HepG2 (cell line): ENCODE results near the gene IER2. TPM values are rescaled to one million over a fixed set of nuclear protein-coding genes. Genes with fewer than 3 reads are reported as not detected.

Experiments used
- EP300 ChIP-seq, 3 experiments: sonication (generic) in 1 of 3; formaldehyde crosslinking in 1 of 3; IDR thresholded peaks; 2 replicates each; pipeline versions ENCODE4 v1.5.1 to v1.6.1; 2011 to 2020; ENCODE audit warnings: low read depth in 2 of 3, low read length in 2 of 3, borderline replicate concordance in 1 of 3, improper control_type of control experiment in 1 of 3, mild to moderate bottlenecking in 1 of 3, missing genetic modification reagents in 1 of 3, moderate library complexity in 1 of 3
- ETV5 ChIP-seq: IDR thresholded peaks from 2 replicates; pipeline ENCODE4 v1.6.1; 2018; ENCODE audit warnings: missing biosample characterization, missing genetic modification reagents, inconsistent platforms, borderline replicate concordance
- FOXK1 ChIP-seq: sonication (generic); formaldehyde crosslinking; IDR thresholded peaks from 2 replicates; pipeline ENCODE4 v1.4.0; 2020; ENCODE audit warnings: low read depth, missing genetic modification reagents, borderline replicate concordance
- GABPA ChIP-seq, 2 experiments: IDR thresholded peaks; 2 replicates each; pipeline ENCODE4 v1.6.1; 2011 to 2016; ENCODE audit warnings: low read depth in 2 of 2, low read length in 1 of 2, missing biosample characterization in 1 of 2, missing genetic modification characterization in 1 of 2
- HNRNPH1 ChIP-seq: fragments of 200-400 bp; formaldehyde crosslinking; optimal IDR thresholded peaks from 2 replicates; pipeline ENCODE3; 2017; ENCODE audit warnings: mild to moderate bottlenecking, low read depth, low read length
- HNRNPK ChIP-seq: fragments of 200-400 bp; formaldehyde crosslinking; IDR thresholded peaks from 2 replicates; pipeline ENCODE4 v1.6.1; 2018; ENCODE audit warnings: low read length, low read depth, moderate library complexity, mild to moderate bottlenecking; ENCODE audit not compliant: poor library complexity, severe bottlenecking
- KLF9 ChIP-seq: IDR thresholded peaks from 2 replicates; pipeline ENCODE4 v1.6.1; 2016; ENCODE audit warnings: low read depth
- KMT2A ChIP-seq: sonication (generic); formaldehyde crosslinking; IDR thresholded peaks from 2 replicates; pipeline ENCODE4 v1.4.0; 2020; ENCODE audit warnings: missing genetic modification reagents
- MAFG ChIP-seq: sonication (generic); formaldehyde crosslinking; IDR thresholded peaks from 2 replicates; pipeline ENCODE4 v1.5.1; 2020; ENCODE audit warnings: mild to moderate bottlenecking, missing genetic modification reagents
- MEIS1 ChIP-seq: sonication (generic); formaldehyde crosslinking; IDR thresholded peaks from 2 replicates; pipeline ENCODE4 v1.9.0; 2021; ENCODE audit warnings: mild to moderate bottlenecking, missing genetic modification reagents, moderate library complexity, borderline replicate concordance
- NFATC3 ChIP-seq: sonication (generic); formaldehyde crosslinking; IDR thresholded peaks from 2 replicates; pipeline ENCODE4 v1.5.1; 2020; ENCODE audit warnings: mild to moderate bottlenecking, missing genetic modification reagents
- NKX3-1 ChIP-seq: sonication (generic); formaldehyde crosslinking; IDR thresholded peaks from 2 replicates; pipeline ENCODE4 v1.5.0; 2020; ENCODE audit warnings: missing genetic modification reagents
- NR2F2 ChIP-seq: IDR thresholded peaks from 2 replicates; pipeline ENCODE4 v1.6.1; 2012; ENCODE audit warnings: low read depth, inconsistent platforms, borderline replicate concordance
- RBFOX2 ChIP-seq: fragments of 200-400 bp; formaldehyde crosslinking; IDR thresholded peaks from 2 replicates; pipeline ENCODE4 v1.6.1; 2017; ENCODE audit warnings: low read depth, mild to moderate bottlenecking, low read length
- SETDB1 ChIP-seq: sonication (generic); formaldehyde crosslinking; IDR thresholded peaks from 2 replicates; pipeline ENCODE4 v1.5.1; 2020; ENCODE audit warnings: missing genetic modification reagents, mild to moderate bottlenecking, borderline replicate concordance
- STAT5B ChIP-seq: sonication (generic); formaldehyde crosslinking; IDR thresholded peaks from 2 replicates; pipeline ENCODE4 v1.4.0; 2020; ENCODE audit warnings: missing genetic modification reagents
- TBL1XR1 ChIP-seq: fragments of 150-350 bp; IDR thresholded peaks from 2 replicates; pipeline ENCODE4 v1.6.1; 2014; ENCODE audit warnings: borderline replicate concordance, low read length; ENCODE audit not compliant: partially characterized antibody
- WIZ ChIP-seq: sonication (generic); formaldehyde crosslinking; IDR thresholded peaks from 2 replicates; pipeline ENCODE4 v1.5.1; 2020; ENCODE audit warnings: mild to moderate bottlenecking, missing genetic modification reagents
- ZNF20 ChIP-seq: sonication (generic); formaldehyde crosslinking; IDR thresholded peaks from 2 replicates; pipeline ENCODE4 v1.4.0; 2020; ENCODE audit warnings: mild to moderate bottlenecking, moderate library complexity, missing genetic modification reagents
- ZNF235 ChIP-seq: sonication (generic); formaldehyde crosslinking; IDR thresholded peaks from 2 replicates; pipeline ENCODE4 v1.8.1; 2023; ENCODE audit warnings: mild to moderate bottlenecking, missing genetic modification reagents, borderline replicate concordance
- ZNF33A ChIP-seq: sonication (generic); formaldehyde crosslinking; IDR thresholded peaks from 2 replicates; pipeline ENCODE4 v1.5.1; 2020; ENCODE audit warnings: missing genetic modification reagents, mild to moderate bottlenecking, moderate library complexity, borderline replicate concordance
- ZNF547 ChIP-seq: sonication (generic); formaldehyde crosslinking; IDR thresholded peaks from 2 replicates; pipeline ENCODE4 v1.5.1; 2020; ENCODE audit warnings: mild to moderate bottlenecking, missing genetic modification reagents
- polyA plus RNA-seq, 8 experiments: library from polyadenylated mRNA; depleted of rRNA in 3 of 8; stranded (reverse) in 7 of 8; unstranded in 1 of 8; fragments of >200 nt; fragmentation: Illumina TruSeq in 4 of 8; extraction: Trizol in 4 of 8; gene quantifications; 2 replicates each; pipeline versions ENCODE4 v1.2.1 to v1.2.3, GENCODE V29; 2011 to 2016; ENCODE audit warnings: low read depth in 4 of 8, missing spikeins in 1 of 8, mixed read lengths in 1 of 8; ENCODE audit not compliant: insufficient read depth in 1 of 8
- total RNA-seq, 5 experiments: library from RNA; depleted of rRNA; stranded (reverse); fragments of >200 nt; fragmentation: Illumina TruSeq; extraction: Trizol; gene quantifications; 2 replicates each; pipeline ENCODE4 v1.2.3, GENCODE V29; 2016; ENCODE audit warnings: low read depth in 1 of 5
- TF ChIP-seq, protein P1 (sequence below): sonication (generic); formaldehyde crosslinking; IDR thresholded peaks from 2 replicates; pipeline ENCODE4 v1.5.1; 2020; ENCODE audit warnings: missing genetic modification reagents, mild to moderate bottlenecking, borderline replicate concordance
- TF ChIP-seq, protein P2 (sequence below): sonication (generic); formaldehyde crosslinking; IDR thresholded peaks from 2 replicates; pipeline ENCODE4 v1.8.1; 2023; ENCODE audit warnings: mild to moderate bottlenecking, missing genetic modification reagents
- TF ChIP-seq, protein P3 (sequence below): sonication (generic); formaldehyde crosslinking; IDR thresholded peaks from 2 replicates; pipeline ENCODE4 v1.8.0; 2022; ENCODE audit warnings: mild to moderate bottlenecking, missing genetic modification reagents, moderate library complexity

IER2 gene
- total and polyA plus RNA-seq, 2 of the 13 experiments (the other 11 are each of a cell fraction or from before 2014, with no cell fraction given) = 10.1 to 14.3 TPM

DNA sequence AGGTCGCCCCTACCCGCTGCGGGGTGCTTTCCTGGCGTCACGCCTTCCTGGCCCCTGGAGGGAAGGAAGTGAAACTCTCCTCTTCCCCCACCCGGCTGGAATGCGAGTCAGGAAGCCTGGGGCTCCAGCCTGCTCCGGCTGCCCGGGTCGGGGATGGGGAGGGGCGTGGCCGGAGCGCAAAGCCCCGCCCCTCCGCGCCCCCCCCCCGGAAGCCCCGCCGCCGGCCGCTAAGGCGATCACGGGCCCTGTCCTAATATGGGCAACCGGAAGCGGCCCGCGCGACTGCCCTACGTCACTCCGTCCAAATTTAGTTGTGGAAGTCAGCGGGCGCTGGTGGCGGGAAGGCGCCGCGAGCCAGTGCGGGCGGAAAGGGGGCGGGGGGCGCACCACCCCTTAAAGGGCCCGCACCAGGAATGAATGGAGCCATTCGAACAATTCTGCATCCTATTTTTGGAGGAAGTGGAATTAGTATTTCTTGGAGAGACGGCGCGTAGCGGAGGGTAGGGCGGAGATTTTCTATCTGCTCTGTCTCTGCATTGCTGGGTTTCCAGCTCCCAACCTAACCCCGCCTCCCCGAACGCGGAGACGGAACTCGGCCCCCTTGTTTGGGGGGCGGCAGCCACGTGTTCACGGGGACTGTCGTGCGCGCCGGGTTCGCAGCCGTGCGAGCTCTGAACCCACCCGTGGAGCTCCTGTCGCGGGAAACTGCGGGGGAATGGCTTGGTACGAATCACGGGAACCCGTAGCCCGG, 1.6 kb downstream of the IER2 start (continued):
- TF ChIP-seq STAT5B (peak; percentile 26; the same call in 1 of the 2 replicates), KLF9 (CRISPR knock-in tag) (no peak), FOXK1 (CRISPR knock-in tag) (peak; percentile 43; the same call in 1 of the 2 replicates), ZNF33A (CRISPR knock-in tag) (no peak), HNRNPH1 (no peak), ZNF235 (CRISPR knock-in tag) (0 out of 2 replicates have a peak, but pooled peaks have one; percentile 26), MEIS1 (CRISPR knock-in tag) (peak; percentile 78), ETV5 (peak; percentile 91), GABPA (IDR thresholded peaks at IDR 0.05; ENCODE audit: low read depth, low read length) (peak; percentile 50), GABPA (CRISPR knock-in tag; IDR thresholded peaks at IDR 0.05; ENCODE audit: low read depth) (peak; percentile 85), MAFG (CRISPR knock-in tag) (no peak), WIZ (CRISPR knock-in tag) (0 out of 2 replicates have a peak, but pooled peaks have one; percentile 12), TBL1XR1 (no peak), KMT2A (0 out of 2 replicates have a peak, but pooled peaks have one; percentile 22), ZNF547 (CRISPR knock-in tag) (peak; percentile 60; the same call in 1 of the 2 replicates), NKX3-1 (peak; percentile 81), ZNF20 (no peak), HNRNPK (peak; percentile 31), NFATC3 (CRISPR knock-in tag) (no peak), EP300 (IDR thresholded peaks at IDR 0.05; ENCODE audit: low read depth in 2 of 2, low read length in 2 of 2) (no peak), EP300 (CRISPR knock-in tag; IDR thresholded peaks at IDR 0.05; ENCODE audit: borderline replicate concordance) (no peak), SETDB1 (no peak), RBFOX2 (peak; percentile 80), NR2F2 (no peak)
- TF ChIP-seq, protein P1, sequence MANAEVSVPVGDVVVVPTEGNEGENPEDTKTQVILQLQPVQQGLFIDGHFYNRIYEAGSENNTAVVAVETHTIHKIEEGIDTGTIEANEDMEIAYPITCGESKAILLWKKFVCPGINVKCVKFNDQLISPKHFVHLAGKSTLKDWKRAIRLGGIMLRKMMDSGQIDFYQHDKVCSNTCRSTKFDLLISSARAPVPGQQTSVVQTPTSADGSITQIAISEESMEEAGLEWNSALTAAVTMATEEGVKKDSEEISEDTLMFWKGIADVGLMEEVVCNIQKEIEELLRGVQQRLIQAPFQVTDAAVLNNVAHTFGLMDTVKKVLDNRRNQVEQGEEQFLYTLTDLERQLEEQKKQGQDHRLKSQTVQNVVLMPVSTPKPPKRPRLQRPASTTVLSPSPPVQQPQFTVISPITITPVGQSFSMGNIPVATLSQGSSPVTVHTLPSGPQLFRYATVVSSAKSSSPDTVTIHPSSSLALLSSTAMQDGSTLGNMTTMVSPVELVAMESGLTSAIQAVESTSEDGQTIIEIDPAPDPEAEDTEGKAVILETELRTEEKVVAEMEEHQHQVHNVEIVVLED (CRISPR knock-in tag) = peak; percentile 85
- TF ChIP-seq, protein P2, sequence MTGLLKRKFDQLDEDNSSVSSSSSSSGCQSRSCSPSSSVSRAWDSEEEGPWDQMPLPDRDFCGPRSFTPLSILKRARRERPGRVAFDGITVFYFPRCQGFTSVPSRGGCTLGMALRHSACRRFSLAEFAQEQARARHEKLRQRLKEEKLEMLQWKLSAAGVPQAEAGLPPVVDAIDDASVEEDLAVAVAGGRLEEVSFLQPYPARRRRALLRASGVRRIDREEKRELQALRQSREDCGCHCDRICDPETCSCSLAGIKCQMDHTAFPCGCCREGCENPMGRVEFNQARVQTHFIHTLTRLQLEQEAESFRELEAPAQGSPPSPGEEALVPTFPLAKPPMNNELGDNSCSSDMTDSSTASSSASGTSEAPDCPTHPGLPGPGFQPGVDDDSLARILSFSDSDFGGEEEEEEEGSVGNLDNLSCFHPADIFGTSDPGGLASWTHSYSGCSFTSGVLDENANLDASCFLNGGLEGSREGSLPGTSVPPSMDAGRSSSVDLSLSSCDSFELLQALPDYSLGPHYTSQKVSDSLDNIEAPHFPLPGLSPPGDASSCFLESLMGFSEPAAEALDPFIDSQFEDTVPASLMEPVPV = no peak
- TF ChIP-seq, protein P3, sequence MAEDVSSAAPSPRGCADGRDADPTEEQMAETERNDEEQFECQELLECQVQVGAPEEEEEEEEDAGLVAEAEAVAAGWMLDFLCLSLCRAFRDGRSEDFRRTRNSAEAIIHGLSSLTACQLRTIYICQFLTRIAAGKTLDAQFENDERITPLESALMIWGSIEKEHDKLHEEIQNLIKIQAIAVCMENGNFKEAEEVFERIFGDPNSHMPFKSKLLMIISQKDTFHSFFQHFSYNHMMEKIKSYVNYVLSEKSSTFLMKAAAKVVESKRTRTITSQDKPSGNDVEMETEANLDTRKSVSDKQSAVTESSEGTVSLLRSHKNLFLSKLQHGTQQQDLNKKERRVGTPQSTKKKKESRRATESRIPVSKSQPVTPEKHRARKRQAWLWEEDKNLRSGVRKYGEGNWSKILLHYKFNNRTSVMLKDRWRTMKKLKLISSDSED (CRISPR knock-in tag) = no peak
